22Rv1 (cell line): Measurements from ENCODE around the gene COL4A1.

Source experiments
- H3K27ac ChIP-seq: fragments of 450-650 bp; 2 replicates; pipeline ENCODE4 v1.5.1; 2017
- ZFX ChIP-seq: fragments of 450-650 bp; IDR thresholded peaks from 2 replicates; pipeline ENCODE4 v1.6.1; 2017; ENCODE audit warnings: antibody characterized with exemption, borderline replicate concordance
- TF ChIP-seq, protein P1 (sequence below): fragments of 450-650 bp; IDR thresholded peaks from 2 replicates; pipeline ENCODE4 v1.5.1; 2017; ENCODE audit warnings: mild to moderate bottlenecking

Gene COL4A1

DNA sequence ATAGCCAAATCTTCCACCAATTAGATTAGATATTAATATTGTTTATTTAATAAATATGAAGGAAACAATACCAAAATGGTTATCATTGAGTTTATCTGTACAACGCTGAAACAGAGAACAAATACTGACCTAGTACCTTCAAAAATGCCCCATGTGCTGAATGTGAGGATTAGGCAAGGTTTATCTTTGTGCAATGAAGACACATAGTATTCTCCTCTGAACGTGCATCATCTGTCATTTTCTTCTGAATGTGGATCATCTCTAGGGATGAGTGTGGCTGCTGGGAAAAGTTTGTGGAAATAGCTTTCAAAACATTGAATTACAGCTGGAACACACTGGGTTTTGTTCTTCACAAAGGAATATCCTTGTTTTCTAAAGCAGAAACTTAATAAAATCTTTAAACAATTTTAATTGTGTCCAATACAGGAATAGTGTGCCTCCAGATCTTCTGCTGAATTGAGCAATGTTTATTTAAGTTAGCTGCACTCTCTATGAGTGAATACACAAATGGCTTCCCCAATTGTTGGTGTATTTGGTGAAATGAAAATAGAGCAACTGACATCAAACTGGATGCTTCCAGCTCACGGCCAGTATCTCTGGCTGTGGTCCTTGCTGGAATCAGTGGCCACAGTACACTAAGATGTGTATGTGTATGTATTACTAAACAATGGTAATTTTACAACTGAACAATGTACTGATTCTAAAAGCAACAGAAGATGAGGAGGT is 6.7 kb downstream of the COL4A1 start:
- no peak overlapping the region for H3K27ac ChIP-seq
- TF ChIP-seq ZFX: no peak
- TF ChIP-seq, protein P1, sequence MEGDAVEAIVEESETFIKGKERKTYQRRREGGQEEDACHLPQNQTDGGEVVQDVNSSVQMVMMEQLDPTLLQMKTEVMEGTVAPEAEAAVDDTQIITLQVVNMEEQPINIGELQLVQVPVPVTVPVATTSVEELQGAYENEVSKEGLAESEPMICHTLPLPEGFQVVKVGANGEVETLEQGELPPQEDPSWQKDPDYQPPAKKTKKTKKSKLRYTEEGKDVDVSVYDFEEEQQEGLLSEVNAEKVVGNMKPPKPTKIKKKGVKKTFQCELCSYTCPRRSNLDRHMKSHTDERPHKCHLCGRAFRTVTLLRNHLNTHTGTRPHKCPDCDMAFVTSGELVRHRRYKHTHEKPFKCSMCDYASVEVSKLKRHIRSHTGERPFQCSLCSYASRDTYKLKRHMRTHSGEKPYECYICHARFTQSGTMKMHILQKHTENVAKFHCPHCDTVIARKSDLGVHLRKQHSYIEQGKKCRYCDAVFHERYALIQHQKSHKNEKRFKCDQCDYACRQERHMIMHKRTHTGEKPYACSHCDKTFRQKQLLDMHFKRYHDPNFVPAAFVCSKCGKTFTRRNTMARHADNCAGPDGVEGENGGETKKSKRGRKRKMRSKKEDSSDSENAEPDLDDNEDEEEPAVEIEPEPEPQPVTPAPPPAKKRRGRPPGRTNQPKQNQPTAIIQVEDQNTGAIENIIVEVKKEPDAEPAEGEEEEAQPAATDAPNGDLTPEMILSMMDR: no peak

DNA sequence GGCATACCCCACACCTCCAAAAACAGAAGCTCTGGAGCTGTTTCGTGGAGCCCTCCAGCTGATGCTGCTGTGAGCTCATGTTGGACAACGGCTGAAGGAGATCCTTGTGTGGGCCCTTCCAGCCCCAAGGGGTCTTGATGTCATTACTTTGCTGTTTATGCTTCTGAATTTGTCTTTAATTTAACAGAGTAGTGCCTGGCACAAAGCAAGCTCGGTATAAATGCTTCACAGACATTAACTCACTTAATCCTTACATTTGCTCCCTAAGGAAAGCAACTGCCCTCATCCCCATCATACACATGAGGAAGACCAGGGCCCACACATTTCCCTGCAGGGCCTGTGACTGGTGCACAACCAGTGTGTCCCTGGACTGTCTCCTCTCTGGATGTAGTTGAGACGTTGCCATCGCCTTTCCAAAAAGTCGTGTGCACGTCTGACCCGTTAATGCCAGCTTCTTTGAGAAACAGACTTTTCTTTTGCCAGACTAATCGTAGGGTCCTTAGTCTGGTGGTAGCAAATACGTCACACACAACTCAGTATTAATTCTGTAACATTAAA is 7.6 kb downstream of the COL4A1 start:
- TF ChIP-seq, protein P1: no peak
- no peak for TF ChIP-seq ZFX
- no peak overlapping the region for H3K27ac ChIP-seq

DNA sequence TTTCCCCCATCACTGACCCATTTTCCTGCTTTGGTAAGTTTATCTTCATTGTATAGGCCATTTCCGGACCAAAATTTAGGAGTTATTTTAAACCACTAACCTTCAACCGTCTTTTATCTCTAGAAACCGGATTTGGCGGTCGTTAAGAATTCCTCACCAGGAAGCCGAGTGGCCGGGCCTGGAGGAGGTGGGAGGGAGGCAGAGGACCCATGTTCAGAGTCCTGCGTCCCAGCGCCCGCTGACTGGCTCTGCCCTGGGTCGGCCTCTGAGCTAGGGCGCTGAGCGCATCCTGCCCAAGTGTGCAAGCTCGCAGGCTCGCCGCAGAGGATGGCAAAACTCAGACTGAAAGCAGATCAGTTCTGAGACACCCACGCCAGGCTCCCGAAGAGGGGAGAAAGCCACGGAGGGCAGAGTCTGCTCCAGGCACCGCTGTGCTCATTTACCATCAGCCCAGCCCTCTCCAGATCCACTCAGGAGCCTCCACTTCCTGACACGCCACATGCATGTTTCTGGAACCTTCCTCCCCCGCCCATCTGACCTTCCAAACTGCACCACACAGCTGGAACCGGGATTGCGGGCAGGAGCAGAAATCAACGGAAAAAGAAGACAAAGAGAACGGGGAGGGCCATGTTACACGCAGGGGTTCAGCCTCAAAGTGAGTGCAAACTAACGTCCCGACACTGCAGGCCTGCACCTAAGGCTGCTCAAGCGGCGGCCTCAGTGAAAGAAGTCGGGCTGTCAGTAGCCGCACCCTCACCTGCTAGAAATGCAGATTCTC is 8.3 kb downstream of the COL4A1 start:
- TF ChIP-seq ZFX: no peak
- TF ChIP-seq, protein P1: no peak
- no peak overlapping the region for H3K27ac ChIP-seq

DNA sequence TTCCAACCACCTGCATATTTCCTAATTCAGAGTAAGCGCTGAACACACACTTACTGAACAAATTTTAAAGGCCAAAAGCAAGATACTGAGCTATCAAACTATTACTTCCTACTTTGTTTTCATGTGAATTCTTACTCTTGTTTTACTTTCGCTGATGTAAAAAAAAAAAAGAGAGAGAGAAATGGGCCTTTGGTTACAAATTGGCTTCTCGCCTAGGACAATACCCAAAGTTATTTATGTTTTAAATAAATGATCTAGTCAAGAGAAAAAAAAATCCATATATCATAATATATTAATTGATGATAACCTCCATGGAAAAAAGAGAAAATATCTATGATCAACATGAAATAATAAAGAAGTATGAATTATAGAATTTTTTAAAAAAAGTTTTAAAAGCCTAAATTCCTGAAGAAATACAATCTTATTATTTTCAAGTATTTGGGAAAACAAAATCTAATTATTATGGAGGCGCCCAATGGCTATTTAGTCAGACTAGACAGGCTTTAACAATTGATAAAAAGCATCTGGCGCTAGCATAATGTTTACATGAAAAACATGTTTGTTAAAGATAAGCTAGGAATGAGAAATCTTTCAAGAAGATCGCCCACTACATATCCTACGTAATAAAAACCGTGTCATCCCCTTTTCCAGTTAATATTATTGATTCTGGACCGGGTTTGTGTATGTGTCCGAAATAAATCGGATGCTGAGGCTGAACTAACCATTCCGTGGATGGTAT is 9.0 kb downstream of the COL4A1 start:
- no peak overlapping the region for H3K27ac ChIP-seq
- TF ChIP-seq, protein P1: no peak
- no peak for TF ChIP-seq ZFX

DNA sequence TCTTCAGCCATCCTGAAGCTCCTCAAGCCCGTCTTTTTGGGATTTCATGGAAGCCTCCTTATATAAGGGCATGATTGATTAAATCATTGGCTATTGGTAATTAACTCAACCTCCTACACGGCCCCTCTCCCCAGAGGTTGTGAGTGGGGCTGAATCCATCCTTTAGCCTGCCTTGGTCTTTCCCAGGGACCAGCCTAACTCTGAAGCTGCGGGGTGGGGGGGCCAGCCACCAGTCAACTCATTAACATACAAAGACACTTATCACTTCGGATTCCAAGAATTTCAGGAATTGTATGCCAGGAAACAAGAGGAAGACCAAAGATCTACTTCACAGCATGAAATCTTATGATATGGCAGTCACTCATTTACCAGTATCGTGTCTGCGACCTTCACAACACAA is 9.9 kb downstream of the COL4A1 start:
- no peak overlapping the region for H3K27ac ChIP-seq
- TF ChIP-seq ZFX: no peak

DNA sequence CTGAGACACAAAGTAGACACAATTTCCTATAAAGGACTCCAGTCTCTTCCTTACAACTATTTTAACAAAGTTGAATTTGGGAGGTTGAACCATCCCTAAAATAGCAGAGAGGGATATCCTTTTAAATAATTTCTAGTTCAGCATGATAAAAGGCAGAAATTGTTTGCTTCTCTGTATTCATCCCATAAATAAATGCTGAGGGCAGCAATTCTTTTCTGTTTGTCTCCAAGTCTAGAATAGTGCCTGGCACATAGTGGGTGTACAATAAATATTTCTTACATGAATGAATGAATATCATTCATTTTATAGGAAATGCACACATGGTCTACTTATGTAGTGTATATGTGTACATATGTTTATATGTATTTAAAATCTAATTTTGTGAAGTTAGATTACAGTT is 12.3 kb downstream of the COL4A1 start:
- H3K27ac ChIP-seq: no peak overlapping the region
- TF ChIP-seq, protein P1: no peak
- no peak for TF ChIP-seq ZFX

DNA sequence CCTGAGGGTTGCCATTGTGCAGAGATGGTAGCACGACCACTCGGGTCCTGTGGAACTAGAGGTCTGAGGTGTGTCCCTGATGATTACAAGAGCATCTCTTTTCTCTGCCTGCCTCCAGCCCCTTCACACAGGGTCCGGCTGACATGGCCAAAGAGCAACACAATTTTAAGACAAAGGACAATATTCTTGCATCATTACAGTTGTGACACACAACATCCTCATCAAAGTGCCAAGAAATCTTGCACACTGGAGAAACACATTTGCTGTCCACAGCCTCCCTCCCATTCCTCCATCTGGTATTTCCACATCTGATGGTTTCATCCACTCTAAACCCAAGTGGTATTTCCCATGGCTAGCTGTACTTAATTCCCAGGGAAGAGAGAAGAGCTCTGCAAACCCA is 12.8 kb downstream of the COL4A1 start:
- TF ChIP-seq, protein P1: no peak
- TF ChIP-seq ZFX: no peak
- H3K27ac ChIP-seq: no peak overlapping the region
